GM21528 (cell line): ENCODE results near the gene ATP9A.
"Not testable (repeated sequence)": the region's sequence is repeated elsewhere in the genome, so short reads cannot be mapped to it uniquely, and the experiment has no call there.

Experiments
- ATAC-seq: cut with Tn5 transposase; IDR thresholded peaks from one replicate; pipeline ENCODE4 v1.9.1; 2021; ENCODE audit warnings: mild to moderate bottlenecking, moderate library complexity; ENCODE audit not compliant: unreplicated experiment, low FRiP score

ATP9A gene

DNA sequence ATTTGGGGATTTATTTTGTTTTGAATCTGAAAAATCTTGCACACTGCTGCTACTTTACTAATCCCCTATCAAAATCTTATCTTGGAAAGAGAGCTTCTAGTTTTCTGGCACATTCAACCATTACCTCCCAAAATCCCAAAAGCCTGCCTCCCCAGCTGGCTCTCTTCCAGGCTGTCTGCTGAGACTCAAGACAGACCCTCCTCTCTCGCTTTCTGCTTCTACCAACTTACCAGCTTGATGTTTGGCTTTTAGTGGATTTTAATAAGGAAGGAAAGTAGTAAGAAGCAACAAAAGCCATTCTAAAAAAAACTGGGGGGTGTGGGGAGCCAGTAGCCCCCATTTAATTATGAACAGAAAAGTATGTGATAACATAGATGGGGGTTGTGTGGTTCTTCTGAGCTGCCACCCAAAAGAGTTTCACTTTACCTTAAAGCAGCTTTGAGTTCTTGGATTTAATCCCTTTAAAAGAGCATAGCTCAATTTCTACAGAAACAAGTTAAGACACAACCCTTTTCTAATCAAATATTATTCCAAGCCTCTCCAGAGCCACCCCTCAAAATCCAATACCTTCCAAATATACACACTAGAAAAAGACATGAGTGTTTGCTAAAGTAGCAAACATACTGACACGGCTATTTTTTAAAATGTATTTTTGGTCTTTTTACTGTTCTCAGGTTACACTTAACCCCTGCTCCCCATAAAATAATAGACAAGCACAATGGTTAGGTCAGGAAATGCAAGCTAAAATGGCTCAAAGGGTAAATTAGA lies 71.7 kb downstream of the ATP9A start:
- ATAC-seq = no peak

DNA sequence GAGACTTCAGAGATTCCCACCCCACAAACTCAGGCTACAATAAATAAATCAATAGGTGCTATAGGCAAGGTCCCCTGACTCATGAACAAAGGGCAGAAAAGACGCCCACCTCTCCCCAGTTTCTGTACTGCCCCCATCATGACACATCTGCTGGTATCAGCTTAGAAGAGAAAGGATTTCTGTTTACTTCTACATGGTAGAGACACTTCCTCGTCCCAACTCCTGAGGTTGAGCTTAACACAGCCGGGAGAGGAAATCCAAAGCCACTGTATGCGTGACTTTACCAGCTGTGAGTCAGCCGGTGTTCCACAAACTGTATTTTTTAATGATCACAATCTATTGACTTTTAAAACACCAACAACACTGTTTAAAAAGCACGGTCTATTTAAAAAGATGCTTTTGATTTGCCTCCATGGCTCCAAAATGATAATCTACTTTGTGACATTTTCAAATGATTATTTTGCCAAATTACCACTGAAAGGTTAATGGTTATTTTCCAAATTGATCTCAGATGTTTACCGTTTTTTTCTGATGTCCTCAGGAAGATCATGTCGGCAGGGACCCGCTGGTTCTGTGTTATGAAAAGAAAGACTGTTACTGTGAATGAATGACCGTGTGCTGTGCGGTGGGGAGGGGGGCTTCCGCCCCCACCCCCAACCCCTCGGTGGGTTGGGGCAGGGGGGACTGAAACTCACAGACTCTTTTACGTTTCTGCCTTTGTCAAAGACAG lies 72.5 kb downstream of the ATP9A start:
- no peak for ATAC-seq

DNA sequence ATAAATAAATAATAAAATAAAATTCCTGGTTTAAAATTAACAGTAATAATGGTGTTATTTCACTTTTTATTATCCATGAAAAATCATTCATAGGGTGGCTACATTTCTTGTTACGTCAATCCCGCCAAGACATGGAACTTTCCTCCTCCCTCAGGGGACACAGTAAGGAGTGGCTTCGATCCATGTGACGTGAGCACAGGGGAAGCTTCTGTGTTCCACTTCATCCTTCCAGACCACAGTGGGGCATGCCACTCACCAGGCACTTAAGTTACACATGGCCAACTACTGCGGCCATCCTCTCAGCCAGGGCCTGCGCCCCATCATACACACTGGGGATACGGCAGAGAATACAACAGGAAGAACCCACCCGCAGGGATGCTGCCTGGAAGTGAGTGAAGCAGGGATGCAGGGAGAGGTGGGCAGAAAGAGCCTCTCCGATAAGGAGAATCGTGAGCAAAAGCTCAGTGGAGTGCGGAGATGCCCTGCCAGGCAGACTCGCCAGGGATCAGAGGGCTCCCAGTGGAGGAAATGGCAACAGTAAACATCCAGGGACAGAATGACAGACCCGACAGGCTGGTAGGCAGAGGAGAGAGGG lies 75.3 kb downstream of the ATP9A start:
- no peak for ATAC-seq

DNA sequence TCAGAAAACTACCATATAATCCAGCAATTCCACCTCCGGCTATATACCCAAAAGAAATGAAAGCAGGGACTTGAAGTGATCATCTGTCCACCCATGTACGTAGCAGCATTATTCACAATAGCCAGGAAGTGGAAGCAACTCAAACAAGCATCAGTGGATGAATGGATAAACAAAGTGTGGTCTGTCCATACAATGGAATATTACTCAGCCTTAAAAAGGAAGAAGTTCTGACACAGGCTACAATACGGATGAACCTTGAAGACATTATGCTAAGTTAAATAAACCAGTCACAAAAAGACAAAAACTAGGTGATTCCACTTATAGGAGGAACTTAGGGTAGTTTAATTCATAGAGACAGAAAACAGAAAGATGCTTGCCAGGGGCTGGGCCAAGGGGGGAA lies 76.5 kb downstream of the ATP9A start:
- no peak for ATAC-seq

GRCh38 chr20:51688600-51689244 lies 79.5 kb downstream of the ATP9A start:
- no peak for ATAC-seq

DNA sequence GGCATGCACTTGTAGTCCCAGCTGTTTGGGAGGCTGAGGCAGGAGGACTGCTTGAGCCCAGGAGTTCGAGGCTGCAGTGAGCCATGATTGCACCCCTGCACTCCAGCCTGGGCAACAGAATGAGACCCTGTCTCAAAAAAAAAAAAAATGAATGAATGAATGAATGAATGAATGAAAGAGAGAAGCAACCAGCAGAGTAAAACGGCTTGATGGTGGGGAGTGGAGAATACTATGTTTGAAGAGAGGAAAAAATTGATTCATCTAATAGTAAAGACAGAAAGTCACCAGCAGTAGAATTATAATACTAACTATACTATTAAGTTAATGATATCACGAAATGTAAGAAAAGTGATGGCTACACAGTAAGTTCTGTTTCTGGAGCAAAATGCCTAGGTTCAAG lies 80.6 kb downstream of the ATP9A start:
- no peak for ATAC-seq

GRCh38 chr20:51687108-51687507 lies 81.1 kb downstream of the ATP9A start:
- ATAC-seq = no peak

GRCh38 chr20:51685494-51685893 lies 82.7 kb downstream of the ATP9A start:
- not testable (repeated sequence) for ATAC-seq

- no peak for ATAC-seq
Measured at GRCh38 chr20:51680067-51680749, 88.0 kb downstream of the ATP9A start.

GRCh38 chr20:51679254-51679921 lies 88.8 kb downstream of the ATP9A start:
- ATAC-seq = no peak

GRCh38 chr20:51678026-51678697 lies 90.0 kb downstream of the ATP9A start:
- no peak for ATAC-seq

- ATAC-seq = no peak
Measured at GRCh38 chr20:51668947-51669346, 99.2 kb downstream of the ATP9A start.

- no peak for ATAC-seq
Measured at GRCh38 chr20:51668515-51668914, 99.7 kb downstream of the ATP9A start.

- ATAC-seq = no peak
Measured at GRCh38 chr20:51667491-51667890, 100.7 kb downstream of the ATP9A start.

DNA sequence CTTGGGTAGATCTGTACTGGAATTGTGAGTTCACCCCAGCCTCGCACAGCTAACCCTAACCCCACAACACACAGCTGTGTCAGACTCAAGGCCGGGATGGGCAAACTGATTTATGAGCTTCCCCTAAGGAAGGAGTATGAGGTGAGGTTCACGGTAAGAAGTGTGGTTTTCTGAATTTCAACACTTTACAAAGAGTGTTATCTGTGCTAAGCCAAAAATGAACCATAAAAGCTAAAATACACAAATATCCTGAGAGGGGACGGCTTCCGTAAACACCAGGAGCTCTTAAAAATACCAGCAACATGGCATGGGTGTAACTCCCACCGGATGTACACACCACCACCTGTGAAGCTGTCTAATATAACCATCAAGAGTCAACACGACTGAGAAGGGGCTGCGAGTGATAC lies 101.2 kb downstream of the ATP9A start:
- ATAC-seq = no peak

DNA sequence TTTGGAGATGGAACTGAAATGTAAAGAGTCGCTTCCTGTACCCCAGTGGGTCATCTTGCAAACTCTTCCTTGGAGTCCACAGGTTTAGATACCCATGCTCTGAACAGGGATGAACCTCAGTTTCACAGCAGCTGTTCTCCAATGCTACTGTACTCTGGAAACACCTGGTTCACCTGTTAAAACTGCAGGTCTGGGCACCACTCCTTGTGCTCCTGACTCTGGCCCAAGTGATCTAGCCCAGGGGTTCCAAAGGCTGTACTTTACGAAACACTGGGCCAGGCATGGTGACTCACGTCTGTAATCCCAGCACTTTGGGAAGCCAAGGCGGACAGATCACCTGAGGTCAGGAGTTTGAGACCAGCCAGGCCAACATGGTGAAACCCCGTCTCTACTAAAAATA lies 102.1 kb downstream of the ATP9A start:
- ATAC-seq = no peak

DNA sequence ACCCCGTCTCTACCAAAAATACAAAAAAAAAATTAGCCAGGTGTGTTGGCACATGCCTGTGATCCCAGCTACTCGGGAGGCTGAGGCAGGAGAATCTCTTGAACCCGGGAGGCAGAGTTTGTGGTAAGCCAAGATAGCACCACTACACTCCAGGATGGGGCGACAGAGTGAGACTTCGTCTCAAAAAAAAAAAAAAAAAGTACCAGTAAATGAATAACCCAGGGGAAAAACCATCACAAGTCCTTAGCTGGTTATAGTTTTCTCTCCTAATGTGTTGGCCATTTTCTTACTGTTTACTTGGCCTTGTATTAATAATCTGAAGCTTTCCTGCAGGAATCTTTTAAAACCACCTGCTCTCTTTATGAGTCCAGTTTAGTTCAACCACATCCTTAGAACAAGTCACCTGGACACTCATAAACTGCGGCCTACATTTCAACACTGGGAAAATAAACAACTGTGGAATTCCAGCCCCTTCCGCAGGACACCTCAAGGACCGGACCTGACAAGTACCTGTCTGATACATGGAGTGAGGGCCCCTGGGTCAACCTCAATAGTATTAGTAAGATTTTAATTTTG lies 102.6 kb downstream of the ATP9A start:
- no peak for ATAC-seq

GRCh38 chr20:51661609-51662178 lies 106.5 kb downstream of the ATP9A start:
- no peak for ATAC-seq
